Activated CD8-positive, alpha-beta T cell treated with anti-CD3 and anti-CD28 coated beads for 36 hours (primary cell): ENCODE measurements around the gene COMMD1. TPM values are rescaled to one million over a fixed set of nuclear protein-coding genes. Genes with fewer than 3 reads are reported as not detected.

ENCODE experiments used
- ATAC-seq: fragments of 200-7000 bp; cut with Tn5 transposase; one replicate; pipeline ENCODE4 v1.10.0; 2021; ENCODE audit warnings: mild to moderate bottlenecking, moderate library complexity
- CTCF ChIA-PET: fragments of 350-600 bp; sonication (Branson Sonifier 250); formaldehyde crosslinking; loops from one replicate; lab custom pipeline; 2021; ENCODE audit warnings: antibody characterized with exemption; lab: Charles Lee
- POLR2A ChIA-PET: fragments of 350-600 bp; sonication (Branson Sonifier 250); formaldehyde crosslinking; loops from one replicate; lab custom pipeline; 2021; ENCODE audit warnings: antibody characterized with exemption; lab: Charles Lee
- DNase-seq: peaks from one replicate; pipeline ENCODE4 v3.0.0-alpha.2; 2020
- H3K27ac Mint-ChIP-seq: one replicate; pipeline ENCODE4 v1.8.0; 2021; ENCODE audit warnings: mild to moderate bottlenecking, mixed read lengths
- H3K27me3 Mint-ChIP-seq: one replicate; pipeline ENCODE4 v1.8.0; 2021; ENCODE audit warnings: mixed read lengths
- H3K36me3 Mint-ChIP-seq: one replicate; pipeline ENCODE4 v1.8.0; 2021; ENCODE audit warnings: low read depth, mixed read lengths
- H3K4me1 Mint-ChIP-seq: one replicate; pipeline ENCODE4 v1.8.0; 2021; ENCODE audit warnings: low read depth, mixed read lengths
- H3K4me3 Mint-ChIP-seq: one replicate; pipeline ENCODE4 v1.8.0; 2021; ENCODE audit warnings: mild to moderate bottlenecking, moderate library complexity, mixed read lengths
- H3K9me3 Mint-ChIP-seq: one replicate; pipeline ENCODE4 v1.8.0; 2021; ENCODE audit warnings: mixed read lengths
- intact Hi-C: fragments of 100-400 bp; cut with micrococcal nuclease; formaldehyde crosslinking; loops from one replicate; pipeline ENCODE4 v1.10.0; 2022
- total RNA-seq, 2 experiments: library from RNA; stranded (reverse); gene quantifications; one replicate each; pipeline ENCODE4 v1.2.3, GENCODE V29; 2021
- TF ChIP-seq, protein P1 (sequence below): fragments of 200-600 bp; IDR thresholded peaks from one replicate; pipeline ENCODE4 v1.8.0; 2022; ENCODE audit warnings: antibody characterized with exemption, mild to moderate bottlenecking

COMMD1 gene
- total RNA-seq, 2 experiments from 2014 or later = 25.3 to 27.0 TPM

DNA sequence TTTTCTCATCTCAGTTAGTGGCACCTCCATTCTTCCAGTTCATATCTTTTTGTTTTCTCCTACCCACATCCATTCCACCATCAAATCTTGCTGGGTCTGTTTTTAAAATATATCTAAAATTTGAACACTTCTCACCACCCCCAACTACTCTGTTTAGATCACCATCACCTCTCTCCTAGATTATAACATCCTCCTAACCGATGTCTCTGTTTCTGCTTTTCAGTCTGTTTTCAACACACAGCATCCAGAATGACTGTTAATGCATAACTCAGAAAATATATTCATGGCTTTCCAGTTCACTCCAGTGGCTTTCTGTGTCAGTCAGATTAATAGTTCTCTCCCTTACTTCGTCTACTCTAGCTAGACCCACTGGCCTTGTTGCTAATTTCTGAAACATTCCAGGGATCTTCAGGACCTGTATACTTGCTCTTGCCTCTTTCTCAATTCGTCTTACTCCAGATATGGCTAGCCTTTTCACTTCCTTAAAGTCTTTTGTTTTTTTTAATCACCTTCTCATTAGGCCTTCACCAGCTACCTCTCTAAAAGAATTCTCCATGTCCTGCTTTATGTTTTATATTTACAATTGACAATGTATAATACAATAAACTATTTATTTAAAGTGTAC lies 105.3 kb downstream of the COMMD1 start:
- TF ChIP-seq, protein P1, sequence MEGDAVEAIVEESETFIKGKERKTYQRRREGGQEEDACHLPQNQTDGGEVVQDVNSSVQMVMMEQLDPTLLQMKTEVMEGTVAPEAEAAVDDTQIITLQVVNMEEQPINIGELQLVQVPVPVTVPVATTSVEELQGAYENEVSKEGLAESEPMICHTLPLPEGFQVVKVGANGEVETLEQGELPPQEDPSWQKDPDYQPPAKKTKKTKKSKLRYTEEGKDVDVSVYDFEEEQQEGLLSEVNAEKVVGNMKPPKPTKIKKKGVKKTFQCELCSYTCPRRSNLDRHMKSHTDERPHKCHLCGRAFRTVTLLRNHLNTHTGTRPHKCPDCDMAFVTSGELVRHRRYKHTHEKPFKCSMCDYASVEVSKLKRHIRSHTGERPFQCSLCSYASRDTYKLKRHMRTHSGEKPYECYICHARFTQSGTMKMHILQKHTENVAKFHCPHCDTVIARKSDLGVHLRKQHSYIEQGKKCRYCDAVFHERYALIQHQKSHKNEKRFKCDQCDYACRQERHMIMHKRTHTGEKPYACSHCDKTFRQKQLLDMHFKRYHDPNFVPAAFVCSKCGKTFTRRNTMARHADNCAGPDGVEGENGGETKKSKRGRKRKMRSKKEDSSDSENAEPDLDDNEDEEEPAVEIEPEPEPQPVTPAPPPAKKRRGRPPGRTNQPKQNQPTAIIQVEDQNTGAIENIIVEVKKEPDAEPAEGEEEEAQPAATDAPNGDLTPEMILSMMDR = no peak
- H3K4me1 Mint-ChIP-seq = no peaks in the 10 kb centered on the region
- intact Hi-C loops = no loop called here
- POLR2A ChIA-PET = no interaction called here
- no peaks in the 10 kb centered on the region for H3K9me3 Mint-ChIP-seq
- ATAC-seq (no peak), DNase-seq (no peak)
- H3K4me3 Mint-ChIP-seq = no peak overlapping the region
- CTCF ChIA-PET = no interaction called here
- H3K27me3 Mint-ChIP-seq = no peaks in the 10 kb centered on the region
- H3K36me3 Mint-ChIP-seq = peaks cover 4% of the 10 kb centered on the region
- H3K27ac Mint-ChIP-seq = no peak overlapping the region

DNA sequence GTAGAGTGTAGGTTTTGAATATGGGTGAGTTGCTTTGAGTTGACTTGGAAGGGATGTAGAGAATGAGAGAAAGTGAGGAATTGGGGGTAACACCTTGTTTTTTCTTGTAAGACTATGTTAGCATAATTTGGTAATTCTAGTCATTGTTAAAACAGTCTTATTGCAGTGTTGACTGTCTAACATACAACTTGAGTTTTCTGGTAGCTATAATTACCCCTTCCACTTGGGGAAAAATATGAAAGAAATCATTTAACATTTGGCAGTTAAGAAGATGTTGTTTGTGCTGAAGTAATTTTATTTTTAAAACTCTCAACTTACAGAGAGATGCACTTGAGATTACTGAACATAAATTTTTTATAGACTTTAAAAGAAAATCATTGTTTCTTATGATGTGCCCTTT lies 108.2 kb downstream of the COMMD1 start:
- ChIA-PET CTCF (no interaction called here), POLR2A (no interaction called here)
- ATAC-seq = no peak

DNA sequence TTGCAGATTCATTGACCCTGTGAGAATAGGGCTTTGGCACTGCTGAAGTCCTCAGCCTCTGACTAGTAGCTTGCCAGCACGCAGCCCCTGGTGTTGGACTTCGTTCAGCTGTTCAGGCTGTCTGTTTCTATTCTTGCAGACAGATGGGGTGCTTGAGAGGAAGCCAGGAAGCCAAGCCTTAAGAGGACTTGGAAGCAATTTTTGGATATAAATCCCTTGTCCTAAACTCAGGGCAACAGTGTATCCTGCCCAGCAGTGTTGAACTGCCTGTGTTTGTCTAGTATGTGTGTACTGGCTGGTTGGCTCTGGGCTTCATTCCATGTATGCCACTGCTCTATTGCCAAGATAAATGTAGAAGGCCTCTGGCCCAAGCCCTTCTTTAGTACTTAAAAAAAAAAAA lies 108.6 kb downstream of the COMMD1 start:
- intact Hi-C loops = no loop called here
- Mint-ChIP-seq H3K4me1 (no peaks in the 10 kb centered on the region), H3K9me3 (no peaks in the 10 kb centered on the region), H3K27me3 (no peaks in the 10 kb centered on the region), H3K27ac (no peak overlapping the region), H3K4me3 (no peak overlapping the region), H3K36me3 (peaks cover 4% of the 10 kb centered on the region)
- CTCF ChIA-PET = no interaction called here
- POLR2A ChIA-PET = no interaction called here
- TF ChIP-seq, protein P1 = no peak
- no peak for DNase-seq
- ATAC-seq = no peak

More for the DNA sequence above, 108.2 kb downstream of the COMMD1 start:
- intact Hi-C loops = no loop called here
- Mint-ChIP-seq H3K27ac (peak overlapping the region; percentile 31), H3K4me3 (no peak overlapping the region), H3K36me3 (peaks cover 4% of the 10 kb centered on the region), H3K9me3 (no peaks in the 10 kb centered on the region), H3K4me1 (no peaks in the 10 kb centered on the region), H3K27me3 (no peaks in the 10 kb centered on the region)
- DNase-seq = no peak
- TF ChIP-seq, protein P1 = no peak

DNA sequence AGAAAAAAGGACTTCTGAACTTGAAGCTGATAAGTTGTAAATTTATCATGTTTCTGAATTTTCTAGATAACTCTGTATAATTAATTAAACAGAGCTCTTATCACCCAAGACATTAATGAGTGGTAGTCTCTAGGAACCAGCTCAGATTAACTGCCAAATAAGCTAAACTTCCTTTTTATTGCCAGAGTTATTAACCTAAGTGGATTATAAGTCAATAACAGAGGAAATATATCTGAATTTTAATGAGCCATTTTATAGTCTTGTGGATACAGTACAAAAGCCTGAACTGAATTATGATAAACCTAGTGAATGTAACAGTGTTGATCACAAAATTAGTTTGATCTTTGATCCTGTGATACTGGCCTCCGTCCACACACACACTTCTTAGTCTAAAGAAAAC lies 111.5 kb downstream of the COMMD1 start:
- peaks cover 12% of the 10 kb centered on the region for H3K36me3 Mint-ChIP-seq
- TF ChIP-seq, protein P1 = no peak
- no peaks in the 10 kb centered on the region for H3K27me3 Mint-ChIP-seq
- DNase-seq (no peak), ATAC-seq (no peak)
- H3K27ac Mint-ChIP-seq = no peak overlapping the region
- H3K9me3 Mint-ChIP-seq = no peaks in the 10 kb centered on the region
- peaks cover 2% of the 10 kb centered on the region for H3K4me1 Mint-ChIP-seq
- no peak overlapping the region for H3K4me3 Mint-ChIP-seq
- intact Hi-C loops = no loop called here
- ChIA-PET CTCF (no interaction called here), POLR2A (no interaction called here)

DNA sequence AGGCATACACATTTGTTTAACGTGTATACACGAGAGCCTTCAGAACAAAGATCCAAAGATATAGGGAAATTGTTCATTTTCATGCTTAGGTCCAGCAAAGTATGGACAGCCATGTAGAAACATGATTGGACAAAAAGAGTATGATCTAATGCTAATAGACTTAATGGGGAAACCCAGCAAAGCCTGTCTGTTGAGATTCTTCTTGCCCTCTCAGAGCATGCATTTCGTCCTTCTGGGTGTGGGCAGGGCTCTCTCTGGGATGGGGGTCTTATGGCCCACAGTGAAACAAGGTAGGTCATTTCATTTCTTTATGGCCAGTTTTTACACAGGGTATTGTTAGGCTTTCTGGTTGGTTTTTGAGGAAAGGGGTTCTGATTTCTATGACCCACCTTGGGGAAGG lies 124.4 kb downstream of the COMMD1 start:
- intact Hi-C loops = loop anchor here (10.0 kb wide), 1 partner anchor 275 kb away; no protein-coding TSS in a partner anchor
- DNase-seq = no peak
- no peak overlapping the region for H3K4me3 Mint-ChIP-seq
- TF ChIP-seq, protein P1 = no peak
- ChIA-PET POLR2A (no interaction called here), CTCF (no interaction called here)
- no peak for ATAC-seq
- no peak overlapping the region for H3K27ac Mint-ChIP-seq
- H3K27me3 Mint-ChIP-seq = no peaks in the 10 kb centered on the region
- no peaks in the 10 kb centered on the region for H3K36me3 Mint-ChIP-seq
- H3K4me1 Mint-ChIP-seq = peaks cover 4% of the 10 kb centered on the region
- H3K9me3 Mint-ChIP-seq = no peaks in the 10 kb centered on the region
